K562 (cell line): ENCODE measurements around the gene PDE1A. TPM values are rescaled to one million over a fixed set of nuclear protein-coding genes. Genes with fewer than 3 reads are reported as not detected.

Experiments used
- ATAC-seq: fragments of 200-7000 bp; cut with Tn5 transposase; 3 replicates; pipeline ENCODE4 v1.9.1; 2020; ENCODE audit warnings: moderate library complexity
- BruUV-seq: library from RNA; stranded (reverse); fragments of 400-500 nt; replicated peaks from 2 replicates; lab custom pipeline; 2021; lab: Mats Ljungman, UMichigan
- CTCF ChIA-PET: fragments of 300-600 bp; formaldehyde crosslinking; extraction: SDS; loops from one replicate; lab custom pipeline; 2021; ENCODE audit warnings: low intra/inter-chr PET ratio; lab: Yijun Ruan, JAX
- POLR2A ChIA-PET: fragments of 300-600, 350-650 bp; sonication (Branson Sonifier 250); formaldehyde crosslinking; extraction: SDS; loops from one replicate; lab custom pipeline; 2021; ENCODE audit warnings: antibody characterized with exemption, inconsistent platforms; lab: Yijun Ruan, JAX
- DNase-seq, 4 experiments: peaks; one replicate each; pipeline versions ENCODE4 v3.0.0 to v3.0.0-alpha.2; 2011 to 2018; ENCODE audit warnings: low spot score in 3 of 4, mixed read lengths in 3 of 4; ENCODE audit errors: extremely low read depth in 1 of 4
- FAIRE-seq: peaks from 2 replicates; lab custom pipeline; 2011; peaks lifted over from hg19 to GRCh38; lab: Jason Lieb, UNC
- H2AFZ ChIP-seq: 2 replicates; pipeline ENCODE4 v1.6.0; 2011; ENCODE audit warnings: low read depth, low read length, control low read depth, inconsistent platforms
- H3K27ac ChIP-seq: fragments of 200-600 bp; 3 replicates; pipeline ENCODE4 v1.8.0; 2011; ENCODE audit warnings: low read depth, mild to moderate bottlenecking, control low read depth, inconsistent platforms, low read length, moderate library complexity, mixed read lengths; ENCODE audit errors: extremely low read depth
- H3K27me3 ChIP-seq, 2 experiments: fragments of 300-600 bp in 1 of 2; 2 replicates in 1 of 2; 3 replicates in 1 of 2; pipeline versions ENCODE4 v1.6.0 to v1.8.0; 2011; ENCODE audit warnings: inconsistent platforms in 2 of 2, low read length in 2 of 2, mild to moderate bottlenecking in 1 of 2, mixed read lengths in 1 of 2, moderate library complexity in 1 of 2; ENCODE audit not compliant: control insufficient read depth in 2 of 2, insufficient read depth in 2 of 2
- H3K36me3 ChIP-seq: fragments of 300-600 bp; 3 replicates; pipeline ENCODE4 v1.8.0; 2011; ENCODE audit warnings: mild to moderate bottlenecking, low read length, inconsistent platforms; ENCODE audit not compliant: control insufficient read depth, insufficient read depth
- H3K4me1 ChIP-seq, 2 experiments: fragments of 200-600 bp in 1 of 2; replicated peaks in 1 of 2; 2 replicates in 1 of 2; 3 replicates in 1 of 2; pipeline versions ENCODE4 v1.5.1 to v1.8.0; 2011; ENCODE audit warnings: inconsistent platforms in 2 of 2, low read length in 2 of 2, mild to moderate bottlenecking in 1 of 2, mixed read lengths in 1 of 2, moderate library complexity in 1 of 2; ENCODE audit not compliant: control insufficient read depth in 2 of 2, insufficient read depth in 2 of 2
- H3K4me2 ChIP-seq: 2 replicates; pipeline ENCODE4 v1.6.1; 2011; ENCODE audit warnings: low read length, control low read depth, inconsistent platforms, mixed read lengths; ENCODE audit not compliant: insufficient read depth
- H3K4me3 ChIP-seq: fragments of 200-600 bp; sonication (generic), shearing (Covaris generic); 2 replicates; pipeline ENCODE4 v1.5.1; 2016; ENCODE audit warnings: control low read depth, inconsistent platforms
- H3K79me2 ChIP-seq: fragments of 200-600 bp; 3 replicates; pipeline ENCODE4 v1.8.0; 2011; ENCODE audit warnings: low read length, inconsistent platforms; ENCODE audit not compliant: control insufficient read depth, insufficient read depth
- H3K9ac ChIP-seq, 2 experiments: 2 replicates each; pipeline versions ENCODE4 v1.6.0 to v1.6.1; 2011; ENCODE audit warnings: low read depth in 2 of 2, low read length in 2 of 2, control low read depth in 1 of 2, inconsistent platforms in 1 of 2, mild to moderate bottlenecking in 1 of 2, mixed read lengths in 1 of 2; ENCODE audit not compliant: insufficient read depth in 1 of 2
- H3K9me1 ChIP-seq: one replicate; pipeline ENCODE4 v1.6.0; 2011; ENCODE audit warnings: inconsistent platforms, mild to moderate bottlenecking, low read length, moderate library complexity; ENCODE audit not compliant: control insufficient read depth, insufficient read depth
- H3K9me3 ChIP-seq: replicated peaks from 2 replicates; pipeline ENCODE4 v1.5.1; 2011; ENCODE audit warnings: low read depth, low read length, inconsistent platforms; ENCODE audit not compliant: control insufficient read depth, insufficient read depth
- H4K20me1 ChIP-seq: replicated peaks from 2 replicates; pipeline ENCODE4 v1.6.1; 2011; ENCODE audit warnings: low read length, inconsistent platforms, mixed read lengths; ENCODE audit not compliant: control insufficient read depth, insufficient read depth
- FOXK1 ChIP-seq: sonication (generic); formaldehyde crosslinking; IDR thresholded peaks from 2 replicates; pipeline ENCODE4 v1.8.0; 2022; ENCODE audit warnings: missing genetic modification reagents, mild to moderate bottlenecking, borderline replicate concordance
- GABPA ChIP-seq: fragments of 200-800 bp; sonication (Bioruptor generic); conservative IDR thresholded peaks from 2 replicates; pipeline ENCODE4 v1.6.1; 2016; ENCODE audit warnings: low read depth, missing genetic modification characterization, missing compliant biosample characterization
- KLF1 ChIP-seq: fragments of 450-650 bp; IDR thresholded peaks from 2 replicates; pipeline ENCODE4 v1.6.1; 2016; ENCODE audit warnings: missing genetic modification characterization, missing compliant biosample characterization
- USF1 ChIP-seq: sonication (generic); formaldehyde crosslinking; IDR thresholded peaks from 2 replicates; pipeline ENCODE4 v1.9.0; 2022; ENCODE audit warnings: mild to moderate bottlenecking, missing genetic modification reagents
- ZBTB34 ChIP-seq: fragments of 250-450 bp; sonication (Bioruptor Pico); IDR thresholded peaks from 2 replicates; pipeline ENCODE4 v1.8.0; 2021; ENCODE audit warnings: mild to moderate bottlenecking, moderate library complexity
- ZNF282 ChIP-seq: sonication (generic); formaldehyde crosslinking; IDR thresholded peaks from 2 replicates; pipeline ENCODE4 v1.8.1; 2023; ENCODE audit warnings: missing genetic modification reagents
- ZSCAN29 ChIP-seq: fragments of 450-650 bp; IDR thresholded peaks from 2 replicates; pipeline ENCODE4 v1.6.1; 2017
- WGBS: fragments of 100-300 bp; shearing (Covaris generic); methylation state at CpG from one replicate; pipeline ENCODE4 v1.1.6; 2016; ENCODE audit warnings: low coverage, mixed read lengths; ENCODE audit not compliant: insufficient coverage; ENCODE audit errors: missing lambda C conversion rate; 5-methylcytosine and 5-hydroxymethylcytosine counted together
- in situ Hi-C: fragments of 300-500 bp; cut with MboI; formaldehyde crosslinking; loops from 4 replicates; pipeline ENCODE4 v1.15.0; 2018; ENCODE audit warnings: inconsistent platforms, mixed read lengths
- intact Hi-C: fragments of 100-400 bp; cut with micrococcal nuclease; formaldehyde crosslinking; loops from 2 replicates; pipeline ENCODE4 v1.14.2; 2022
- polyA plus RNA-seq, 8 experiments: library from polyadenylated mRNA; depleted of rRNA in 4 of 8; stranded (reverse) in 5 of 8; unstranded in 3 of 8; fragments of >200 nt; fragmentation: Nextera tagmentation in 2 of 8; fragmentation: Illumina TruSeq in 1 of 8; extraction: Ambion mirVana in 2 of 8; extraction: Trizol in 1 of 8; gene quantifications; 2 replicates each; pipeline versions ENCODE4 v1.2.1 to v1.2.3, GENCODE V29; 2011 to 2014; ENCODE audit warnings: inconsistent platforms in 1 of 8, missing spikeins in 1 of 8
- total RNA-seq, 7 experiments: library from RNA; depleted of rRNA in 6 of 7; stranded (reverse); fragments of >200 nt in 6 of 7; fragmentation: Illumina TruSeq in 2 of 7; extraction: Trizol in 2 of 7; gene quantifications; 2 replicates each; pipeline versions ENCODE4 v1.2.1 to v1.2.3, GENCODE V29; 2011 to 2021; ENCODE audit warnings: low replicate concordance in 1 of 7

The PDE1A gene
- total and polyA plus RNA-seq, 9 of the 15 experiments (the other 6 are each of a cell fraction or from before 2014, with no cell fraction given), result 0.14 to 0.91 (median 0.32) TPM

DNA sequence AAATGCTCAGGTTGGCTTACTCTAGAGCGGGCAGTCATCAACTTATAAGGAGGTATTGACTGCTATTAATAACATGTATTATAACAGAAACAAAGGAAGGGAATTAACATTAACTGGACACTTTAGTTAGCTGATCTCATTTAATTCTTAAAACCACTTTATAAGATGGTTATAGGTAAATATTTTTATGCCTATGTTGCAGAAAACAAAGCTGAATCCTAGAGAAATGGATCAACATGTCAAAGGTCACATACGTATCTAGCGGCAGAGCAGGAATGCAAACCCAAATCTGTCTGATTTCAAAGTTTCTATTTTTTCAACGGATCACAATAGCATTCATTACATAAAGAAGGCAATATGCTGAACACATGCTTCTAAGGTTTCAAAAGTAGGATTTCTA, 200.0 kb downstream of the PDE1A start:
- no peaks in the 10 kb centered on the region for H3K36me3 ChIP-seq
- WGBS, result 5% methylated on average over 4 of the region's 4 CpGs
- H2AFZ ChIP-seq, result no peak overlapping the region
- H3K9me3 ChIP-seq, result no peaks in the 10 kb centered on the region
- no peak overlapping the region for H3K4me3 ChIP-seq
- H3K4me2 ChIP-seq, result no peak overlapping the region
- no peak overlapping the region for H3K9ac ChIP-seq
- ChIA-PET POLR2A (no interaction called here), CTCF (no interaction called here)
- intact Hi-C loops (no loop called here), in situ Hi-C loops (no loop called here)
- H3K27me3 ChIP-seq, result no peaks in the 10 kb centered on the region
- no TSS peak for BruUV-seq
- FAIRE-seq, result no peak
- no peaks in the 10 kb centered on the region for H4K20me1 ChIP-seq
- H3K27ac ChIP-seq, result no peak overlapping the region
- H3K4me1 ChIP-seq, result no peaks in the 10 kb centered on the region
- TF ChIP-seq ZNF282 (CRISPR knock-in tag) (no peak), KLF1 (tag) (no peak), ZBTB34 (CRISPR knock-in tag) (no peak), FOXK1 (CRISPR knock-in tag) (no peak), GABPA (tag) (no peak), ZSCAN29 (no peak), USF1 (CRISPR knock-in tag) (no peak)
- TF ChIP-seq, all 486 proteins: peak for 0
- ATAC-seq (no peak), DNase-seq (no peak)
- Histone ChIP-seq H3K79me2 (no peaks in the 10 kb centered on the region), H3K9me1 (no peaks in the 10 kb centered on the region)
